ENCODE data around the gene CACNB2. TPM values are rescaled to one million over a fixed set of nuclear protein-coding genes. Genes with fewer than 3 reads are reported as not detected.

CACNB2 gene
- total RNA-seq, 4 donors from 2014 or later = 60.3 to 158 (median 89.1) TPM

DNA sequence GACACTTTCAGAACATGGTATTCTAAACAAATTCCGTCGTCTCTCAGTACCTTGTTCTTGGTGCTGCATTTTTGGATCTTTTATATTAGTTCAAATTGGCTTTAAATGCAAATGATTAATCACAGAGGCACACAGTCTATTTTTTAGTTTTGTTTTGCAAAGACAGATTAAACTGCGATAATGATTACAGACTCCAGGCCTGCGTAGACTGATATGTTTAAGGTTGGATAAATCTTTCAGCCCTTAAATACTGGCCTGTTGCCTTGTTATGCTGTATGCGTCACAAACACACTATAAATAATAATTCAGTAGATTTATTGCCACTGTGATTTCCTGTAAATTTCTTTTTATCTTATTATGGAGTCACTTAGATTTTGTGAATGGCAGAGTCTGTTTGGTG is 19.3 kb downstream of the CACNB2 start:
- WGBS, 2 donors (ENCODE audit: low coverage in 1 of 2) = 28 to 39% methylated on average over 5 of the region's 5 CpGs
- Histone ChIP-seq H3K9me3 (no peaks in the 10 kb centered on the region), H3K27me3 (no peaks in the 10 kb centered on the region), H3K36me3 (peaks cover 0 to 15% of the 10 kb centered on the region in 2 donors), H3K4me3 (peak overlapping the region; percentile 4 to 35), H3K27ac (peak overlapping the region; percentile 79 to 97 (median 80)), H3K4me1 (peaks cover 6 to 86% (median 25%) of the 10 kb centered on the region in 3 donors)
- TF ChIP-seq, protein P1, sequence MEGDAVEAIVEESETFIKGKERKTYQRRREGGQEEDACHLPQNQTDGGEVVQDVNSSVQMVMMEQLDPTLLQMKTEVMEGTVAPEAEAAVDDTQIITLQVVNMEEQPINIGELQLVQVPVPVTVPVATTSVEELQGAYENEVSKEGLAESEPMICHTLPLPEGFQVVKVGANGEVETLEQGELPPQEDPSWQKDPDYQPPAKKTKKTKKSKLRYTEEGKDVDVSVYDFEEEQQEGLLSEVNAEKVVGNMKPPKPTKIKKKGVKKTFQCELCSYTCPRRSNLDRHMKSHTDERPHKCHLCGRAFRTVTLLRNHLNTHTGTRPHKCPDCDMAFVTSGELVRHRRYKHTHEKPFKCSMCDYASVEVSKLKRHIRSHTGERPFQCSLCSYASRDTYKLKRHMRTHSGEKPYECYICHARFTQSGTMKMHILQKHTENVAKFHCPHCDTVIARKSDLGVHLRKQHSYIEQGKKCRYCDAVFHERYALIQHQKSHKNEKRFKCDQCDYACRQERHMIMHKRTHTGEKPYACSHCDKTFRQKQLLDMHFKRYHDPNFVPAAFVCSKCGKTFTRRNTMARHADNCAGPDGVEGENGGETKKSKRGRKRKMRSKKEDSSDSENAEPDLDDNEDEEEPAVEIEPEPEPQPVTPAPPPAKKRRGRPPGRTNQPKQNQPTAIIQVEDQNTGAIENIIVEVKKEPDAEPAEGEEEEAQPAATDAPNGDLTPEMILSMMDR (IDR thresholded peaks at IDR 0.05) = no peak
- no peak for TF ChIP-seq POLR2AphosphoS5 (IDR thresholded peaks at IDR 0.05)
- no peak for TF ChIP-seq EP300 (IDR thresholded peaks at IDR 0.05)
- TF ChIP-seq POLR2A (IDR thresholded peaks at IDR 0.05) = no peak
- ATAC-seq = no peak

DNA sequence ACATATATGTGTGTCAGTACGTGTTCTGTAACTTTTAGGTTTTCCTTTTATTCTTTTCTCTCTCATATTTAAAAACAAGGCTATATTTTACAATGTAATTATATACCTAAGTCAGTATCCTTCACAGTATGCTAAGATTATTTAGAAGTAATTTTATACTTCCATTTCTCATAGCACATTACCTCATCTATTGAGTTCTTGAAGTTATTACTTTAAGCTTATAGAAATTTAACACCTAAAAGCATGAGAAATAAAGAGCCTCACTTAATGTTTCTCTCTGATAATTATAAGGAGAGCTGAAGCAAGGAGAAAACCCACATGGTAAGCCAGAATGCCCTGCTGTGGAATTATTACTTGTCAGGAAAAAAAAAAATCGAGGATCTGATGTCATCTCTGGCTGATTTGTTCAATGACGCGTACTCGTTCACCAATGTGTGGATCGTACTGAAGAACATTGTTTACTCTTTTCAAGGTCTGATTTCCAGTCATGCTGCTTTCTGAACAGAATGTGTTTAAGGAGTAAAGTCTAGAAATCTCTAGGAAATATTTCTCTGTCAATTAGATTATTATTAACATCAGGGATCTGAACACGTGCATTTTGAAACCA is 21.9 kb downstream of the CACNB2 start:
- Histone ChIP-seq H3K9me3 (no peaks in the 10 kb centered on the region), H3K27me3 (no peaks in the 10 kb centered on the region), H3K27ac (peak overlapping the region in 2 of 4 donors; percentile 79 to 80), H3K4me3 (no peak overlapping the region), H3K36me3 (peaks cover 0 to 4% of the 10 kb centered on the region in 2 donors), H3K4me1 (peaks cover 13 to 84% (median 30%) of the 10 kb centered on the region in 3 donors)
- 46 to 57% methylated on average over 7 of the region's 7 CpGs for WGBS, 2 donors (ENCODE audit: low coverage in 1 of 2)
- TF ChIP-seq POLR2AphosphoS5 (IDR thresholded peaks at IDR 0.05) (no peak), EP300 (IDR thresholded peaks at IDR 0.05) (no peak), POLR2A (IDR thresholded peaks at IDR 0.05) (no peak)
- TF ChIP-seq, protein P1 (IDR thresholded peaks at IDR 0.05) = no peak
- no peak for ATAC-seq

DNA sequence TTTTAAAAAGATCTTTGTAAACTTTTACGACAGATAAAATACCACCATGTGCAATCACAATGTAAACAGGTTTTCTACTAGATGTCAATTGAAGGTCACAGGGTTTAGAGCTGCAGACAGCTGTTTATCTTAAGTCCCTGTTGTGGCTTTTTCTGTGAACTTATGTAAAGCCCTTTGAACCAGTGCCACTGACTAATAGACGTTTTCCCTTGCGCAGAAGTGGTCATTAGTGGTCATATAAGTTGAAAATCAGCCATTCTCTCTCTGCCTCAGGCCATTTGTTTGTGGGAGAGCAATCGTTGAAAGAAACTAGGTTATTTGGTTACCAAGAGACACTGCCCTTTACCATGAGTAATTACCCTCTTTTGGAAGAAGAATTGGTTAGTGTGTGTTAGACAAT is 23.9 kb downstream of the CACNB2 start:
- Histone ChIP-seq H3K4me3 (no peak overlapping the region), H3K9me3 (no peaks in the 10 kb centered on the region), H3K27ac (peak overlapping the region; percentile 79 to 85 (median 81)), H3K36me3 (peaks cover 0 to 11% of the 10 kb centered on the region in 2 donors), H3K27me3 (no peaks in the 10 kb centered on the region), H3K4me1 (peaks cover 13 to 81% (median 19%) of the 10 kb centered on the region in 3 donors)
- no peak for ATAC-seq
- 10 to 21% methylated on average over 4 of the region's 4 CpGs for whole genome bisulfite sequencing, 2 donors (ENCODE audit: low coverage in 1 of 2)
- TF ChIP-seq EP300 (IDR thresholded peaks at IDR 0.05) = no peak
- TF ChIP-seq POLR2AphosphoS5 (IDR thresholded peaks at IDR 0.05) = no peak
- TF ChIP-seq, protein P1 (IDR thresholded peaks at IDR 0.05) = no peak

DNA sequence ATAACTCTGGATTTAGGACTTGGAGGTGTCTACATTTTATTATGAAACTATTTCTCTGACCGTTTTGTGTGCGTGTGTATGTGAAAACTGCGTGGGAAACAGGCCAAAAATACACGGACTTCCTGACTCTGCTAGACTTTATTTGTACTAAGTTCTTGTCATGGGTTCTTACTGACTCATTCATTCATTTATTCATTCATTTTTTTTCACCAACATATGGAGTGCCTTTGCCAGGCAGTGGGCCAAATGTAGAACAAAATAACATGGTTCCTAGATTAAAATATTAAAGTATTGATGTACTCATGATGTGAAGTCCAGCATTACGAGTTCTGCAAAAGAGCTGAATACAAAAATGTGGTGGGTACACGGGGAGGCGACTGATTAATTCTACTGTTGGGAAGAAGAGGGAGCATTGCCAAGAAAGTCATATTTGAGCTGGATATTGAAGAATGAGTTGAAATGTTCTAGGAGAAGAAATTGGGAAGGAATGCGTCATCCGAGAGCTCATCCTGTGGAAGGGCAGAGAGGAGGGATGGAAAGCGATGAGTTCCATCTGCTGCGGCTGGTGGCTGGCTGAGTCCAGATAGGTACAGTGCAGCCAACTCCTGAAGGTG is 24.6 kb downstream of the CACNB2 start:
- H3K27ac ChIP-seq = peak overlapping the region; percentile 79 to 85 (median 81)
- ATAC-seq = peak; percentile 66
- H3K9me3 ChIP-seq = no peaks in the 10 kb centered on the region
- H3K4me3 ChIP-seq = no peak overlapping the region
- peaks cover 13 to 75% (median 16%) of the 10 kb centered on the region in 3 donors for H3K4me1 ChIP-seq
- TF ChIP-seq POLR2A (IDR thresholded peaks at IDR 0.05) (no peak), POLR2AphosphoS5 (IDR thresholded peaks at IDR 0.05) (peak; percentile 65)
- 19 to 32% methylated on average over 10 to 11 of the region's 11 CpGs for WGBS, 2 donors (ENCODE audit: low coverage in 1 of 2)
- no peaks in the 10 kb centered on the region for H3K27me3 ChIP-seq
- H3K36me3 ChIP-seq = peaks cover 0 to 11% of the 10 kb centered on the region in 2 donors

DNA sequence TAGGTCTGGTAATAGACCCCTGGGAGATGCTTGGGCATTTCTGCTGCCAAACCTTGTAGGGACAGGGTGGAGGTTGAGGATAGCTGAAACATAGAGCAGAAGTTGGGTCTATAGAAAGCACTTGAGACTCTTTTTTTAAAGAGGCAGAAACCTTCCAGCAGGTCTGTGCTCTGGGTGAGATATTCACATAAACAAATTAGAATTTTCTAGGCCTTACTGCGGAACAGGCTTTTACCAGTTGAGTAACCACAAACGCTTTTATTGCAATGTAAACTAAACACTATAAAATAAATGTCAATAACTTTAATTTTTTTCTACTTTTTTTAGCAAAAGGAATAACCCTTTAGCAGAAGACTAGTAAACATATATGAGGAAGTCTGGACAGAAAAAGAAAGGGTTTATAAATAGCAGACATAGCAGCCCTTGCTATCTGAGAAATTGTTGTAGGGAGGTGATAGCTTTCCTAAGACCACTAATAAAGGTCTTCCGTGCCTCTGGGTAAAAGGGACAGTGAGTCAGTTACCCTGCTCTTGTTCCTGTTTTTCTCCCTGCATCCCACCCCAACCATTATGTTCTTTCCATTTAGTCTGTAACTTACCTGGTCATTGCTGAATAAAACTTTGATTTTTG is 38.7 kb downstream of the CACNB2 start:
- 25 to 31% methylated on average over 3 of the region's 3 CpGs for WGBS, 2 donors (ENCODE audit: low coverage in 1 of 2)
- H3K27me3 ChIP-seq = no peaks in the 10 kb centered on the region
- peak overlapping the region; percentile 86 to 93 (median 88) for H3K27ac ChIP-seq
- no peak for ATAC-seq
- peaks cover 15 to 74% (median 19%) of the 10 kb centered on the region in 3 donors for H3K4me1 ChIP-seq
- H3K36me3 ChIP-seq = peaks cover 0 to 13% of the 10 kb centered on the region in 2 donors
- TF ChIP-seq POLR2A (IDR thresholded peaks at IDR 0.05) (no peak), POLR2AphosphoS5 (IDR thresholded peaks at IDR 0.05) (no peak), EP300 (IDR thresholded peaks at IDR 0.05) (no peak)
- TF ChIP-seq, protein P1 (IDR thresholded peaks at IDR 0.05) = no peak
- no peaks in the 10 kb centered on the region for H3K9me3 ChIP-seq
- H3K4me3 ChIP-seq = no peak overlapping the region

Data from gastroesophageal sphincter (tissue), 4 donors.